IMR-90 (cell line): ENCODE data around the gene PTPN3. TPM values are rescaled to one million over a fixed set of nuclear protein-coding genes. Genes with fewer than 3 reads are reported as not detected.

ENCODE experiments used
- ATAC-seq: fragments of 200-7000 bp; cut with Tn5 transposase; 2 replicates; pipeline ENCODE4 v1.9.1; 2020; ENCODE audit warnings: low read depth, mild to moderate bottlenecking, moderate library complexity
- BruUV-seq: library from RNA; stranded (reverse); fragments of 400-500 nt; replicated peaks from 2 replicates; lab custom pipeline; 2021; lab: Mats Ljungman, UMichigan
- CTCF ChIA-PET: fragments of 300-600 bp; formaldehyde crosslinking; extraction: SDS; loops from one replicate; lab custom pipeline; 2021; ENCODE audit warnings: antibody characterized with exemption; lab: Yijun Ruan, JAX
- POLR2A ChIA-PET: fragments of 300-600 bp; sonication (Branson Sonifier 250); formaldehyde crosslinking; loops from one replicate; lab custom pipeline; 2022; ENCODE audit warnings: antibody characterized with exemption; ENCODE audit not compliant: unreplicated experiment; lab: Charles Lee
- DNase-seq: peaks from one replicate; pipeline ENCODE4 v3.0.0; 2013
- H2AFZ ChIP-seq: replicated peaks from 2 replicates; pipeline ENCODE3; 2013; ENCODE audit warnings: low read length, mild to moderate bottlenecking; ENCODE audit not compliant: poor library complexity
- H2AK5ac ChIP-seq: 2 replicates; pipeline ENCODE4 v1.6.1; 2013; ENCODE audit warnings: low read depth, low read length, inconsistent platforms
- H2AK9ac ChIP-seq: replicated peaks from 2 replicates; pipeline ENCODE3; 2013; ENCODE audit warnings: mild to moderate bottlenecking, low read depth, low read length, moderate library complexity; ENCODE audit not compliant: poor library complexity
- H2BK120ac ChIP-seq: 2 replicates; pipeline ENCODE4 v1.6.1; 2013; ENCODE audit warnings: low read depth, low read length, inconsistent platforms
- H2BK15ac ChIP-seq: 3 replicates; pipeline ENCODE4 v1.6.1; 2013; ENCODE audit warnings: low read depth, low read length, inconsistent platforms
- H2BK20ac ChIP-seq: 2 replicates; pipeline ENCODE4 v1.6.1; 2013; ENCODE audit warnings: low read depth, mild to moderate bottlenecking, inconsistent platforms, low read length, moderate library complexity
- H2BK5ac ChIP-seq: 2 replicates; pipeline ENCODE4 v1.6.1; 2013; ENCODE audit warnings: mild to moderate bottlenecking, low read depth, low read length, inconsistent platforms; ENCODE audit not compliant: poor library complexity, severe bottlenecking
- H3K14ac ChIP-seq: replicated peaks from 2 replicates; pipeline ENCODE4 v1.6.1; 2013; ENCODE audit warnings: low read depth, low read length, inconsistent platforms
- H3K18ac ChIP-seq: 2 replicates; pipeline ENCODE4 v1.6.1; 2013; ENCODE audit warnings: low read depth, low read length, control low read depth
- H3K23ac ChIP-seq: 2 replicates; pipeline ENCODE4 v1.6.1; 2013; ENCODE audit warnings: low read depth, low read length, inconsistent platforms
- H3K27ac ChIP-seq: 2 replicates; pipeline ENCODE4 v1.5.1; 2013; ENCODE audit warnings: mild to moderate bottlenecking, control low read depth, low read length; ENCODE audit not compliant: insufficient read depth
- H3K27me3 ChIP-seq: 2 replicates; pipeline ENCODE4 v1.6.1; 2013; ENCODE audit warnings: low read length; ENCODE audit not compliant: control insufficient read depth, insufficient read depth
- H3K36me3 ChIP-seq: 2 replicates; pipeline ENCODE4 v1.6.1; 2013; ENCODE audit warnings: low read length, mixed read lengths; ENCODE audit not compliant: control insufficient read depth, insufficient read depth
- H3K4ac ChIP-seq: 2 replicates; pipeline ENCODE4 v1.6.1; 2013; ENCODE audit warnings: low read depth, low read length, inconsistent platforms
- H3K4me1 ChIP-seq: 2 replicates; pipeline ENCODE4 v1.6.1; 2013; ENCODE audit warnings: low read length, mixed read lengths; ENCODE audit not compliant: control insufficient read depth, insufficient read depth
- H3K4me2 ChIP-seq: 2 replicates; pipeline ENCODE4 v1.6.1; 2013; ENCODE audit warnings: low read depth, mild to moderate bottlenecking, control low read depth, low read length, moderate library complexity
- H3K4me3 ChIP-seq: 2 replicates; pipeline ENCODE4 v1.5.1; 2013; ENCODE audit warnings: low read depth, mild to moderate bottlenecking, control low read depth, low read length, moderate library complexity; ENCODE audit not compliant: insufficient read depth
- H3K56ac ChIP-seq: 2 replicates; pipeline ENCODE4 v1.6.1; 2013; ENCODE audit warnings: low read length, inconsistent platforms; ENCODE audit not compliant: insufficient read depth; ENCODE audit errors: extremely low read depth
- H3K79me1 ChIP-seq, 2 experiments: 2 replicates each; pipeline ENCODE4 v1.6.1; 2013; ENCODE audit warnings: low read length in 2 of 2, inconsistent platforms in 1 of 2, low read depth in 1 of 2
- H3K9ac ChIP-seq: 2 replicates; pipeline ENCODE4 v1.6.1; 2013; ENCODE audit warnings: low read depth, low read length, control low read depth
- H3K9me1 ChIP-seq: 2 replicates; pipeline ENCODE4 v1.6.1; 2013; ENCODE audit warnings: low read length, inconsistent platforms; ENCODE audit not compliant: insufficient read depth
- H3K9me3 ChIP-seq: 2 replicates; pipeline ENCODE4 v1.6.1; 2013; ENCODE audit warnings: low read length; ENCODE audit not compliant: control insufficient read depth, insufficient read depth
- H4K20me1 ChIP-seq: 2 replicates; pipeline ENCODE4 v1.6.1; 2013; ENCODE audit warnings: low read length, inconsistent platforms; ENCODE audit not compliant: insufficient read depth
- H4K5ac ChIP-seq: 2 replicates; pipeline ENCODE4 v1.6.1; 2013; ENCODE audit warnings: mild to moderate bottlenecking, low read depth, low read length, control low read depth
- H4K8ac ChIP-seq, 2 experiments: 2 replicates each; pipeline ENCODE4 v1.6.1; 2013; ENCODE audit warnings: low read depth in 2 of 2, low read length in 2 of 2, control low read depth in 1 of 2, inconsistent platforms in 1 of 2
- H4K91ac ChIP-seq: 2 replicates; pipeline ENCODE4 v1.6.1; 2013; ENCODE audit warnings: low read depth, low read length, inconsistent platforms; ENCODE audit not compliant: insufficient read depth
- CEBPB ChIP-seq: IDR thresholded peaks from 2 replicates; pipeline ENCODE4 v1.6.1; 2012; ENCODE audit warnings: low read depth, low read length, improper control_type of control experiment
- CHD1 ChIP-seq: IDR thresholded peaks from 2 replicates; pipeline ENCODE4 v1.6.1; 2012; ENCODE audit warnings: low read depth, low read length, improper control_type of control experiment
- ELK1 ChIP-seq: fragments of 150-350 bp; IDR thresholded peaks from 2 replicates; pipeline ENCODE4 v1.6.1; 2016; ENCODE audit warnings: low read depth, mild to moderate bottlenecking, low read length, moderate library complexity, borderline replicate concordance
- MXI1 ChIP-seq: IDR thresholded peaks from 2 replicates; pipeline ENCODE4 v1.6.1; 2012; ENCODE audit warnings: low read depth, mild to moderate bottlenecking, low read length, moderate library complexity, borderline replicate concordance
- NFE2L2 ChIP-seq: fragments of 150-350 bp; IDR thresholded peaks from 2 replicates; pipeline ENCODE4 v1.6.1; 2016; ENCODE audit warnings: low read depth, mild to moderate bottlenecking, low read length
- POLR2A ChIP-seq: IDR thresholded peaks from 2 replicates; pipeline ENCODE4 v1.6.1; 2012; ENCODE audit warnings: mild to moderate bottlenecking, low read depth, low read length
- RFX5 ChIP-seq: IDR thresholded peaks from 2 replicates; pipeline ENCODE4 v1.8.0; 2012; ENCODE audit warnings: low read depth, mild to moderate bottlenecking, low read length, moderate library complexity
- USF2 ChIP-seq: fragments of 150-350 bp; IDR thresholded peaks from 2 replicates; pipeline ENCODE4 v1.6.1; 2017; ENCODE audit warnings: mild to moderate bottlenecking, antibody characterized with exemption, low read length, low read depth
- WGBS, 2 experiments: methylation state at CpG; one replicate each; pipeline versions ENCODE4 v1.1.5 to v1.1.7; 2013; ENCODE audit warnings: missing lambda C conversion rate in 2 of 2; ENCODE audit not compliant: insufficient read length in 1 of 2; ENCODE audit errors: extremely low coverage in 2 of 2; 5-methylcytosine and 5-hydroxymethylcytosine counted together
- dilution Hi-C: fragments of 300-500 bp; cut with HindIII; formaldehyde crosslinking; loops from one replicate; pipeline ENCODE4 v1.14.3; 2018; ENCODE audit warnings: low sequenced_read_pairs; ENCODE audit not compliant: unreplicated experiment
- in situ Hi-C: fragments of 300-500 bp; cut with MboI; formaldehyde crosslinking; loops from 3 replicates; pipeline ENCODE4 v1.14.3; 2019; ENCODE audit warnings: low sequenced_read_pairs, inconsistent platforms, mixed read lengths
- intact Hi-C: fragments of 100-400 bp; cut with micrococcal nuclease; formaldehyde crosslinking; loops from 2 replicates; pipeline ENCODE4 v1.10.0; 2022
- polyA plus RNA-seq, 3 experiments: library from polyadenylated mRNA; depleted of rRNA; stranded (reverse); fragments of >200 nt; gene quantifications; 2 replicates each; pipeline ENCODE4 v1.2.3, GENCODE V29; 2012; ENCODE audit warnings: low replicate concordance in 1 of 3
- total RNA-seq: library from RNA; depleted of rRNA; stranded (reverse); fragments of >200 nt; gene quantifications from 2 replicates; pipeline ENCODE4 v1.2.3, GENCODE V29; 2012

Gene PTPN3
- total and polyA plus RNA-seq, 2 of the 4 experiments (the other 2 are of a cell fraction) = 0.72 to 0.89 TPM

GRCh38 chr9:109440117-109440515, 58.0 kb downstream of the PTPN3 start:
- intact Hi-C loops (loop anchor here (5.0 kb wide), 1 partner anchor 82 kb away; no protein-coding TSS in a partner anchor), in situ Hi-C loops (loop anchor here (5.0 kb wide), 1 partner anchor 77 kb away; no protein-coding TSS in a partner anchor), dilution Hi-C loops (no loop called here)
- H3K9ac ChIP-seq = no peak overlapping the region
- no peaks in the 10 kb centered on the region for H3K4me1 ChIP-seq
- no peak overlapping the region for H2BK120ac ChIP-seq
- no peak overlapping the region for H3K18ac ChIP-seq
- H3K4me3 ChIP-seq = no peak overlapping the region
- H3K14ac ChIP-seq = no peak overlapping the region
- no peak overlapping the region for H4K8ac ChIP-seq
- H3K27me3 ChIP-seq = peaks cover 7% of the 10 kb centered on the region; the same call in 1 of the 2 replicates
- H2BK15ac ChIP-seq = no peak overlapping the region
- no peak overlapping the region for H2BK5ac ChIP-seq
- H3K56ac ChIP-seq = no peak overlapping the region
- H3K4me2 ChIP-seq = no peak overlapping the region
- ChIA-PET CTCF (interaction anchor here (0.5 to 1.5 kb wide), 7 partner anchors 9 to 589 kb away, joined by 3 to 10 read pairs (median 5); no protein-coding TSS in a partner anchor), POLR2A (no interaction called here)
- H4K20me1 ChIP-seq = no peaks in the 10 kb centered on the region
- no peak overlapping the region for H2AK5ac ChIP-seq
- H3K36me3 ChIP-seq = no peaks in the 10 kb centered on the region
- no peaks in the 10 kb centered on the region for H3K9me3 ChIP-seq
- TF ChIP-seq CEBPB = no peak
- no peak for TF ChIP-seq USF2
- no peak for TF ChIP-seq POLR2A
- TF ChIP-seq ELK1 = no peak
- TF ChIP-seq NFE2L2 = no peak
- TF ChIP-seq MXI1 = no peak
- TF ChIP-seq RFX5 = no peak
- no peak for TF ChIP-seq CHD1
- H2AFZ ChIP-seq = no peak overlapping the region
- no peak overlapping the region for H4K5ac ChIP-seq
- no peak overlapping the region for H3K4ac ChIP-seq
- H3K9me1 ChIP-seq = no peaks in the 10 kb centered on the region
- no peak for ATAC-seq
- H4K91ac ChIP-seq = no peak overlapping the region
- no CpG with 5 or more reads among the region's 3 CpGs for WGBS, 2 experiments
- H3K23ac ChIP-seq = no peak overlapping the region
- no TSS peak for BruUV-seq
- H3K27ac ChIP-seq = no peak overlapping the region
- no peak overlapping the region for H2AK9ac ChIP-seq
- H2BK20ac ChIP-seq = no peak overlapping the region
- DNase-seq = no peak
- no peaks in the 10 kb centered on the region for H3K79me1 ChIP-seq
